ENCODE data around the gene LCMT1.
"Not testable (repeated sequence)": the region's sequence is repeated elsewhere in the genome, so short reads cannot be mapped to it uniquely, and the experiment has no call there.

LCMT1 gene

GRCh38 chr16:25093208-25094061 lies 18.1 kb upstream of the LCMT1 start:
- in situ Hi-C loops (cut with MboI; ENCODE audit: low sequenced_read_pairs) = no loop called here

GRCh38 chr16:25094596-25094995 lies 16.9 kb upstream of the LCMT1 start:
- in situ Hi-C loops (cut with MboI; ENCODE audit: low sequenced_read_pairs) = no loop called here

GRCh38 chr16:25095636-25096035 lies 15.9 kb upstream of the LCMT1 start:
- in situ Hi-C loops (cut with MboI; ENCODE audit: low sequenced_read_pairs) = no loop called here

DNA sequence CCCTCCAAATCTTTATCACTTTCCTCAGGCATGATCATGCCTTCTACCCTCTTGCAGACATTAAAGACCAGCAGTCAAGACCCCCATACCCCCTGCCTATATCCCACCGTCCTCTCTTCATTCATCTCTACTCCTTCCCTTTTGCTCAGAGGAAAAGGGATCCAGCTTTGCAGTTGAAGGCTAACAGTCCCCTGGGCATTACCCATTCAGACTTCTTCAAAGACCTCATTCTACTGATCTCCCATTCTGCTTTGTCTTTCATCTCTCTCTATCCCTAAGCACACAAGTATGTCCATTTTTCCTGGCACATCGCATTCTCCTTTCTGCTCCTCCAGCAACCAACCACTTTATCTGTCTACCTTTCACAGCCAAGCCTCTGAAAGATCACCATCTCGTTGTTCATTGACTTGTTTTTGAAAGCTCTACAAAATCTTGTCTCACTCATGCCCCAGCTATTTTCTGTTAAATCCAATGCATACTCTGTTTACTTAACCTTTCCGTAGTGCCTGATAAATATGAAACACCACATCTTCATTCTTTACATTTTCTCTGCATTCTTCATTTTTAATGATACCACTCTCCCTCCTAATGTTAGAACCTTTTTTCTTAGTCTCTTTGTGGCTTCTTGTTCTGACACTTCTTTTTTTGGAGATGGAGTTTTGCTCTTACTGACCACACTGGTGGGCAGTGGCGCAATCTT lies 14.1 kb upstream of the LCMT1 start:
- in situ Hi-C loops (cut with MboI; ENCODE audit: low sequenced_read_pairs) = no loop called here

GRCh38 chr16:25100511-25100910 lies 11.0 kb upstream of the LCMT1 start:
- in situ Hi-C loops (cut with MboI; ENCODE audit: low sequenced_read_pairs) = no loop called here

DNA sequence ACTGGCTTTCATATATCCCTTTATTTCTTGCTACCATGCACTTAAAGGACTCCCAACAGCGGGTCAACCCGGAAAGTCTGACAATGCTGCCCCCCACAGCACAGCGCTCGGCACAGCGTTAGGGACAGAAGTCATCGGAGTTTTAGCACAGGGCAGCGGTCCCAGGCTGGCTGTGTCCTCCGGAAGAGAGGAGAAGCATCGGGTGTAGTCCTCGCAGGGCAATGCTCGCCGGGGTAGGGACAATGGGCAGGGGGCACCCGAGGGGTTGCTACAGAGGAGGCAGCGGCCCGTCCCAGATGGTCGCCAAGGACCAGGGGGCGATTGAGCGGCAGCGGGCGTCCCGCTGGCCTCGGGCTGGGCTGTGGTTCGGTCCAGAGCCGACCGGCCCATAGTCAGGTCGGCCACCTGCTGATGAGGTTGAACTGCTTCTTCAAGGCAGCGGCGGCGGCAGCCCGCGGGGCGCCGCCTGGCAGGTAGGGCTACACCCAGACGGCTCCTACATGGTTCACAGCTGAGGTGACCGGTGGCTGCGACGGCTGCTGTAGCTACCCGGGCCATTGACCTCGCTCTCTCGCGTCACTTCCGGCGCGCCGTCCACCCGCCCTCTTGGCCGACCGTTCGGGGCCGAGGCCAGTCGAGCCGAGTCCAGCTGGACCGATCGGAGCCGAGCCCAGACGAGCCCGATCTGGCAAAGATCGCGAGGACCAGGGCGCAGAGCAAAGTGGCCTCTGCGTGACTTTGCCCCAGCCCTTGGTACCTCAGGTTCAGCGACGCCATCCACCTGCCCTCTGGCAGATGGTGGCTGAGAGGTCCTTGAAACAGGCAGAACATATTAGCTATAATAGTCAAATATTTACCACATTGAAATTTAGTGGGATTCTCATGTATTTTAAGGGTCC lies 4.7 kb upstream of the LCMT1 start:
- in situ Hi-C loops (cut with MboI; ENCODE audit: low sequenced_read_pairs) = no loop called here

DNA sequence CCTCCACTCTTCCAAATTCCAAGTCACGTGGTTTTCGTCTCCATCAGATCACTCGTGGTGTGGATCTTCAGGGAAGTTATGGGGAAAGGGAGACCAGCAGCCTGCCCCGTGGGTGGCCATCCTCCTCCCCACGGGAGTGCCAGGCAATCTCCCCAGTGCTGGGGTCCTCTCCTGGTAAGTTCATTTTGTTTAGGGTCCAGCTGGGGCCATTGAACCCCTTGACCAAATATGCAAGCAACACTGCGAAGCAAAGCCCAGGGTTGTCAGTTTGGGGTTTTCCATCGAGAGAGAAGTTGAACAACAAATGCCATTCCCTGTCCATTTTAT lies 4.1 kb upstream of the LCMT1 start:
- in situ Hi-C loops (cut with MboI; ENCODE audit: low sequenced_read_pairs) = no loop called here

DNA sequence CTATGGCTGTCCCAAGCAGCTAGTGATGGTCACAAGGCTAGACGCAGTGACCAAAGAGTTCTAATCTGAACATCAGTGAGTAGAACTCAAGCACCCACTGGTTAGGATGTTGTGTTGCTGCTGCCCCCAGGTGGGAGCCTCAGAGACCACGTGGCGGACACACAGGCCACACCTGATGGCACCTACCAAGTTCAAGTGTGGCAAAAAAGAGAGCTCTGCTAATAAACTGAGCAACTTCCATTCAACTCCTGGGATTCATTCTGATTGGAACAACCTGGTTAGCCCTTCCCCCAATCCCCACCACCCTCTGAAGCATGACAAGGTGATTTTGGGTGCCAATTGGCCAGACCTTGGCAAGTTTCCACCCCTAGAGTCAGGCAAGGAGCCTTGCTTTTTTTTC lies 3.5 kb upstream of the LCMT1 start:
- in situ Hi-C loops (cut with MboI; ENCODE audit: low sequenced_read_pairs) = no loop called here

GRCh38 chr16:25109643-25110042 lies 1.9 kb upstream of the LCMT1 start:
- in situ Hi-C loops (cut with MboI; ENCODE audit: low sequenced_read_pairs) = no loop called here

- in situ Hi-C loops (cut with MboI; ENCODE audit: low sequenced_read_pairs) = no loop called here
These were observed 1.1 kb upstream of the LCMT1 start for GRCh38 chr16:25110387-25110947.

DNA sequence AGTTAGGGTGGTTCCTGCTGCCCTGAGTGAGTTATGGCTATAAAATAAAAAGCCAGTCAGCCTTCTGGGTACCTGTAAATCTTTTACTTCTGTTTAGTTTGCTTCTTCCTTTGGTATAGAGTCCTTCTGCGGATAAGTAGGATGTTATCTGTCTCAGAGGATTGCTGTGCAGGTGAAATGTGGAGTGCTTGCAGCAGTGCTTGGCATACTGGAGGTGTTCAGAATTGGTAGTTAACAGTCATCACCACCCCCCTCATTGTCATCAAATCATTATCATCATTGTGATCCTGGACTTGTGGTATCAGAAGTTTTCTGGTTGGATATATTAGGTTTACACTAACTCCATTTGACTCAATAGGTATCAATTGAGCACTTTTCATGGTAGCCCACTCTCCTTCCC lies 2.6 kb downstream of the LCMT1 start:
- in situ Hi-C loops (cut with MboI; ENCODE audit: low sequenced_read_pairs) = no loop called here

GRCh38 chr16:25118851-25119578 lies 7.5 kb downstream of the LCMT1 start:
- in situ Hi-C loops (cut with MboI; ENCODE audit: low sequenced_read_pairs) = no loop called here

- in situ Hi-C loops (cut with MboI; ENCODE audit: low sequenced_read_pairs) = no loop called here
These were observed 10.5 kb downstream of the LCMT1 start for GRCh38 chr16:25121824-25122600.

GRCh38 chr16:25124503-25124902 lies 13.0 kb downstream of the LCMT1 start:
- in situ Hi-C loops (cut with MboI; ENCODE audit: low sequenced_read_pairs) = no loop called here

DNA sequence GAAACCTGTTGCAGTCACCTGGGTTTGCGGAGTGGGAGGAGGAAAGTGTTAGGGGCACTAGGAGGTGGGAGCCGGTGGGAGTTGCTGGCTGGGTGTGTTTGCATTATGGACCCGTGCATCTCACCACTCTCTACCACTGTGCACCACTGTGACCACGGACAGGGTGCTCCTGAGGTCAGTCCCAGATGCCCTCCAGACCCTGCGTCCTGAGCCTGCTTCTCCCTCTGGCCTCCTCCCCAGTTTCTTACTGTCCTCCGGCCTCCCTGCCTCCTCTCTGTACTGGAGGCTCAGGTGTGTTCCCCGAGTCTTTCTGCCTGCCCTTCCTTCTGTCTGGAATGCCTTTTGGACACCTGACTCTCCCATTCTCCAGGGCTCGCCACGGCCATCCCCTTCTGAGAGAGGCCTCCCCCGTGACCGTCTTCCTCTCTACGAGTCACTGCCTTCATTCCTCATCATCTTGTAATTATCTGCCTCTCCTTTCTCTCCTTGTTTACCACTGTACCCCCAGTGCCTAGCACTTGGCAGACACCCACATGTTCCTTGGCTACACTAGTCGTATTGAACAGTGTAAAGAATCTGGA lies 14.6 kb downstream of the LCMT1 start:
- in situ Hi-C loops (cut with MboI; ENCODE audit: low sequenced_read_pairs) = loop anchor here (5.0 kb wide), 1 partner anchor 69 kb away; no protein-coding TSS in a partner anchor

- in situ Hi-C loops (cut with MboI; ENCODE audit: low sequenced_read_pairs) = loop anchor here (5.0 kb wide), 1 partner anchor 70 kb away; no protein-coding TSS in a partner anchor
These were observed 15.3 kb downstream of the LCMT1 start for GRCh38 chr16:25126820-25127232.

- in situ Hi-C loops (cut with MboI; ENCODE audit: low sequenced_read_pairs) = not testable (repeated sequence)
These were observed 21.2 kb downstream of the LCMT1 start for GRCh38 chr16:25132751-25133150.

GRCh38 chr16:25134166-25134700 lies 22.7 kb downstream of the LCMT1 start:
- in situ Hi-C loops (cut with MboI; ENCODE audit: low sequenced_read_pairs) = no loop called here

Data from HL-60/S4 (cell line).